ENCODE results near the gene USP2.

USP2 gene

GRCh38 chr11:119322921-119323531 is 58.5 kb downstream of the USP2 start:
- H3K27me3 ChIP-seq (ENCODE audit: insufficient read depth, poor library complexity, severe bottlenecking), result peaks cover 3% of the 10 kb centered on the region
- DNase-seq (ENCODE audit: low read depth in 1 of 2, low spot score in 1 of 2), result no peak
- H3K27ac ChIP-seq (replicated peaks), result no peak overlapping the region
- TF ChIP-seq SPI1 (IDR thresholded peaks at IDR 0.05; ENCODE audit: borderline replicate concordance, low read depth) (no peak), POLR2AphosphoS5 (IDR thresholded peaks at IDR 0.05; ENCODE audit: low read depth) (no peak), REST (IDR thresholded peaks at IDR 0.05; ENCODE audit: insufficient replicate concordance, low read depth) (no peak), CTCF (IDR thresholded peaks at IDR 0.05; ENCODE audit: insufficient read depth, low read length) (no peak), GABPA (IDR thresholded peaks at IDR 0.05; ENCODE audit: low read depth) (no peak)
- H3K4me3 ChIP-seq (replicated peaks; ENCODE audit: insufficient read depth, low read length), result no peak overlapping the region

- Histone ChIP-seq H3K27ac (replicated peaks) (no peak overlapping the region), H3K4me3 (replicated peaks; ENCODE audit: insufficient read depth, low read length) (no peak overlapping the region), H3K27me3 (ENCODE audit: insufficient read depth, poor library complexity, severe bottlenecking) (peaks cover 3% of the 10 kb centered on the region)
- DNase-seq (ENCODE audit: low read depth in 1 of 2, low spot score in 1 of 2), result no peak
- TF ChIP-seq SPI1 (IDR thresholded peaks at IDR 0.05; ENCODE audit: borderline replicate concordance, low read depth) (peak; percentile 11; the same call in 1 of the 2 replicates), CTCF (IDR thresholded peaks at IDR 0.05; ENCODE audit: insufficient read depth, low read length) (no peak)
These were observed 59.1 kb downstream of the USP2 start for GRCh38 chr11:119322360-119322739.

GRCh38 chr11:119320776-119321524 is 60.5 kb downstream of the USP2 start:
- DNase-seq (ENCODE audit: low read depth in 1 of 2, low spot score in 1 of 2), result no peak
- no peak overlapping the region for H3K27ac ChIP-seq (replicated peaks)
- peaks cover 15% of the 10 kb centered on the region for H3K27me3 ChIP-seq (ENCODE audit: insufficient read depth, poor library complexity, severe bottlenecking)
- TF ChIP-seq POLR2AphosphoS5 (IDR thresholded peaks at IDR 0.05; ENCODE audit: low read depth) (no peak), GABPA (IDR thresholded peaks at IDR 0.05; ENCODE audit: low read depth) (no peak), REST (IDR thresholded peaks at IDR 0.05; ENCODE audit: insufficient replicate concordance, low read depth) (no peak), CTCF (IDR thresholded peaks at IDR 0.05; ENCODE audit: insufficient read depth, low read length) (no peak)
- peak overlapping the region; percentile 51 for H3K4me3 ChIP-seq (replicated peaks; ENCODE audit: insufficient read depth, low read length)

All from HL-60 (cell line).